ENCODE data around the gene TIGD1. TPM values are rescaled to one million over a fixed set of nuclear protein-coding genes. Genes with fewer than 3 reads are reported as not detected.

Gene TIGD1
- total RNA-seq, 1 experiment from 2014 or later = 7.0 TPM

- DNase-seq (ENCODE audit: low spot score) = no peak
These were observed 48.5 kb downstream of the TIGD1 start for GRCh38 chr2:232501794-232502390.

GRCh38 chr2:232501331-232501771 lies 49.0 kb downstream of the TIGD1 start:
- no peak for DNase-seq (ENCODE audit: low spot score)

- DNase-seq (ENCODE audit: low spot score) = no peak
These were observed 51.9 kb downstream of the TIGD1 start for GRCh38 chr2:232498452-232498851.

Other genes starting within 250 kb of the TIGD1 start
- 0.29 and 1.1 TPM in 2 replicates for gene ALPP, start 171.8 kb downstream of the TIGD1 start, total RNA-seq (2014; rRNA removed; shearing (Covaris generic))
- gene ALPG, start 143.7 kb downstream of the TIGD1 start, total RNA-seq (2014; rRNA removed; shearing (Covaris generic)) = 0.16 TPM in 1 of 2 replicates, not detected in the other
- gene ALPI, start 94.4 kb downstream of the TIGD1 start, total RNA-seq (2014; rRNA removed; shearing (Covaris generic)) = not detected in 2 replicates
- gene ECEL1, start 62.7 kb downstream of the TIGD1 start, total RNA-seq (2014; rRNA removed; shearing (Covaris generic)) = not detected in 2 replicates
- gene PRSS56, start 30.2 kb downstream of the TIGD1 start, total RNA-seq (2014; rRNA removed; shearing (Covaris generic)) = not detected in 2 replicates
- gene CHRND, start 24.4 kb downstream of the TIGD1 start, total RNA-seq (2014; rRNA removed; shearing (Covaris generic)) = not detected in 2 replicates
- gene CHRNG, start 10.9 kb downstream of the TIGD1 start, total RNA-seq (2014; rRNA removed; shearing (Covaris generic)) = not detected in 2 replicates
- 77.5 and 87.8 TPM in 2 replicates for gene EIF4E2, start 132 bp upstream of the TIGD1 start, total RNA-seq (2014; rRNA removed; shearing (Covaris generic))
- not detected in 2 replicates for gene EFHD1, start 83.0 kb upstream of the TIGD1 start, total RNA-seq (2014; rRNA removed; shearing (Covaris generic))
- gene GIGYF2, start 146.8 kb upstream of the TIGD1 start, total RNA-seq (2014; rRNA removed; shearing (Covaris generic)) = 27.1 and 40.2 TPM in 2 replicates
- gene KCNJ13, start 226.0 kb upstream of the TIGD1 start, total RNA-seq (2014; rRNA removed; shearing (Covaris generic)) = not detected in 2 replicates

Data from HT-29 (cell line).